ENCODE data around the gene SMAD2.

SMAD2 gene

GRCh38 chr18:47794725-47795433, 135.6 kb downstream of the SMAD2 start:
- no peak overlapping the region for H3K4me3 ChIP-seq (replicated peaks in 1 of 2; ENCODE audit: low read depth in 2 of 2, low read length in 2 of 2)
- no peak for DNase-seq (ENCODE audit: low read depth in 2 of 2)
- no peak for TF ChIP-seq CTCF (IDR thresholded peaks at IDR 0.05; ENCODE audit: low read depth, low read length)

GRCh38 chr18:47793609-47794008, 136.8 kb downstream of the SMAD2 start:
- DNase-seq (ENCODE audit: low read depth in 2 of 2): no peak
- H3K4me3 ChIP-seq (replicated peaks in 1 of 2; ENCODE audit: low read depth in 2 of 2, low read length in 2 of 2): no peak overlapping the region
- no peak for TF ChIP-seq CTCF (IDR thresholded peaks at IDR 0.05; ENCODE audit: low read depth, low read length)

GRCh38 chr18:47791461-47791985, 138.9 kb downstream of the SMAD2 start:
- DNase-seq (ENCODE audit: low read depth in 2 of 2): no peak
- no peak overlapping the region for H3K4me3 ChIP-seq (replicated peaks in 1 of 2; ENCODE audit: low read depth in 2 of 2, low read length in 2 of 2)
- no peak for TF ChIP-seq CTCF (IDR thresholded peaks at IDR 0.05; ENCODE audit: low read depth, low read length)

- no peak for DNase-seq (ENCODE audit: low read depth in 2 of 2)
- no peak overlapping the region for H3K4me3 ChIP-seq (replicated peaks in 1 of 2; ENCODE audit: low read depth in 2 of 2, low read length in 2 of 2)
- no peak for TF ChIP-seq CTCF (IDR thresholded peaks at IDR 0.05; ENCODE audit: low read depth, low read length)
These were observed 140.4 kb downstream of the SMAD2 start for GRCh38 chr18:47790036-47790435.

GRCh38 chr18:47788621-47789020, 141.8 kb downstream of the SMAD2 start:
- DNase-seq (ENCODE audit: low read depth in 2 of 2): no peak
- no peak for TF ChIP-seq CTCF (IDR thresholded peaks at IDR 0.05; ENCODE audit: low read depth, low read length)
- H3K4me3 ChIP-seq (replicated peaks in 1 of 2; ENCODE audit: low read depth in 2 of 2, low read length in 2 of 2): no peak overlapping the region

- H3K4me3 ChIP-seq (replicated peaks in 1 of 2; ENCODE audit: low read depth in 2 of 2, low read length in 2 of 2): no peak overlapping the region
- no peak for DNase-seq (ENCODE audit: low read depth in 2 of 2)
- no peak for TF ChIP-seq CTCF (IDR thresholded peaks at IDR 0.05; ENCODE audit: low read depth, low read length)
These were observed 148.9 kb downstream of the SMAD2 start for GRCh38 chr18:47781561-47781960.

All from cardiac fibroblast (primary cell).